Omental fat pad (tissue), 4 donors: Measurements from ENCODE around the gene SH3BGRL. TPM values are rescaled to one million over a fixed set of nuclear protein-coding genes. Genes with fewer than 3 reads are reported as not detected.
A peak's percentile ranks its signal among the peaks of the same experiment; 100 is the strongest.

ENCODE experiments used
- ATAC-seq: fragments of 150-250 bp; one replicate; pipeline ENCODE4 v1.9.1; 2016; ENCODE audit warnings: mild to moderate bottlenecking, moderate library complexity; ENCODE audit not compliant: low FRiP score
- DNase-seq: peaks from one replicate; pipeline ENCODE4 v3.0.0-alpha.2; 2019; ENCODE audit warnings: low spot score
- total RNA-seq, 4 donors: library from RNA; depleted of rRNA; stranded (reverse); fragments of >200 nt; gene quantifications; one replicate each; pipeline ENCODE4 v1.1.0, GENCODE V29; 2016
- TF ChIP-seq, protein P1 (sequence below), 3 donors: fragments of 450-650 bp; IDR thresholded peaks; one replicate each; pipeline ENCODE4 v1.5.1; 2016 to 2017; ENCODE audit warnings: antibody characterized with exemption in 3 of 3, mild to moderate bottlenecking in 3 of 3, moderate library complexity in 2 of 3

Gene SH3BGRL
- 100 to 1,000 TPM; 103 to 143 (median 122) TPM for total RNA-seq

DNA sequence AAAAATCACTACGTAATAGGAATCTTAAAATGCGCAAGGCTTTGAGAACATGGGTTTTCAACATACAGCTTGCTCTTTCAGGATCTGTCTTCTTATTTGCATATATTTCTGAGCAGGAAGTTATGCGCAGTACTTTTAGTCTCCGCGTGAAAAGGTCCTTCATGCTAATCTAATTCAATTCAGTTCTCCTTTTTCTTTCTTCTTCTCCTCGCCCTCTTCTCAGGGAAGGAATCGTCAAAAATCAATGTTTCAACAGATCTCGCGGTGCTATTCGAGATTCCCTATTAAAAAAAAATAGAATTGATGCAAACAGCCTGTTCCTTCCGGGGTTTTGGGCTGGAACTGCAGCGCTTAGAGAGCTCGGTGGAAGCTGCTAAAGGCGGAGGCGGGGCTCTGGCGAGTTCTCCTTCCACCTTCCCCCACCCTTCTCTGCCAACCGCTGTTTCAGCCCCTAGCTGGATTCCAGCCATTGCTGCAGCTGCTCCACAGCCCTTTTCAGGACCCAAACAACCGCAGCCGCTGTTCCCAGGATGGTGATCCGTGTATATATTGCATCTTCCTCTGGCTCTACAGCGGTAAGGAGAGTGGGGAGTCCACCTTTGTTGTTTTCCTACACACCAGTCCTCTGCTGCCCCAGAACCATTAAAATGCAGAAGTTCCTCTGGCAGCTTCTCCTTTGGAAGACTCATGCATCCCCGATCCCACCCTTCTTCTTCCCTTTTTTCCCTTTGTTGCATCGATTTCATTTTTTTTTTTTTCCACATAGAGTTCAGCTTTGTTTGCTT lies at the start of gene SH3BGRL, which contains the start of gene HMGN5:
Gene SH3BGRL (plus strand): TSS at position 432 of the 785 bp plus-strand sequence. CDS start 99 bp downstream, at position 531.
Gene HMGN5 (minus strand): TSS at position 243 of the 785 bp plus-strand sequence. CDS start 80,364 bp downstream, outside the sequence.
- TF ChIP-seq, protein P1, sequence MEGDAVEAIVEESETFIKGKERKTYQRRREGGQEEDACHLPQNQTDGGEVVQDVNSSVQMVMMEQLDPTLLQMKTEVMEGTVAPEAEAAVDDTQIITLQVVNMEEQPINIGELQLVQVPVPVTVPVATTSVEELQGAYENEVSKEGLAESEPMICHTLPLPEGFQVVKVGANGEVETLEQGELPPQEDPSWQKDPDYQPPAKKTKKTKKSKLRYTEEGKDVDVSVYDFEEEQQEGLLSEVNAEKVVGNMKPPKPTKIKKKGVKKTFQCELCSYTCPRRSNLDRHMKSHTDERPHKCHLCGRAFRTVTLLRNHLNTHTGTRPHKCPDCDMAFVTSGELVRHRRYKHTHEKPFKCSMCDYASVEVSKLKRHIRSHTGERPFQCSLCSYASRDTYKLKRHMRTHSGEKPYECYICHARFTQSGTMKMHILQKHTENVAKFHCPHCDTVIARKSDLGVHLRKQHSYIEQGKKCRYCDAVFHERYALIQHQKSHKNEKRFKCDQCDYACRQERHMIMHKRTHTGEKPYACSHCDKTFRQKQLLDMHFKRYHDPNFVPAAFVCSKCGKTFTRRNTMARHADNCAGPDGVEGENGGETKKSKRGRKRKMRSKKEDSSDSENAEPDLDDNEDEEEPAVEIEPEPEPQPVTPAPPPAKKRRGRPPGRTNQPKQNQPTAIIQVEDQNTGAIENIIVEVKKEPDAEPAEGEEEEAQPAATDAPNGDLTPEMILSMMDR (IDR thresholded peaks at IDR 0.05): no peak
- DNase-seq (no peak), ATAC-seq (peak; percentile 96)

DNA sequence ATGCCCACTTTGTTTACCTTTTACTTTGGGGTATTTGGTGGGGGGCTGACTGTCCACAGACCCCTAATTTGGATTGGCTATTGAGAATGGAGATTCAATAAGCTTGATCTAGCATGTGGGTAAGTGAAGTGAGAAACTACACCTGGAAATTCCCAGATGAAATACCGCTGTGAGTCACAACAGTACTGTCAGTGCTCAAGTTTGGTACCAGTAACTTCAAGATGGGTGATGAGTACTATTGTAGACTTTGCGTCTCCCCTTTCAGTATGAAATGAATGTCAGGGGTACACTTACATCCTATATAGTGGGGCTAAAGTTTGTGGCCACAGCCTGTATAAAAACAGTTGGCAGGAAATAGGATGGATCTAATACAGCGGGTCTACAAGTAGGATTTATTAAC lies 33.5 kb upstream of the SH3BGRL start:
- TF ChIP-seq, protein P1 (IDR thresholded peaks at IDR 0.05): no peak
- ATAC-seq: no peak
- DNase-seq: no peak

DNA sequence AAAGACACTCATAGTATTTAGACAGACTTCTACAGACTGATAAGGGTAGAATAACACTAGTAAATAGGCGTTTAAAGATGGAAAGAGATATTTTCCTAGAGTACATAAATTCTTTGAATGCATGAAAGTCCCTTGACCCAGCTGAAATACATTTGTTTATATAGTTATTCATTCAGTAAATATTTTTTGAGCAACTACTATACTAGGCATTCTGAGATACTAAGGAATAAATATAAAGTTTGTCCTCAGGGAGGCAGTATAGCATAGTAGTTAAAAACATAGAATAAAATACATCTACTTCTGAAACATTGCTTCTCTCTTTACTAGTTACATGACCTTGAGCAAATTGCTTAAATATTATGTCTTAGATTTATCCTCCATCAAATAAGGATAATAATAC lies 27.6 kb upstream of the SH3BGRL start:
- DNase-seq: no peak
- no peak for ATAC-seq
- TF ChIP-seq, protein P1 (IDR thresholded peaks at IDR 0.05): no peak

DNA sequence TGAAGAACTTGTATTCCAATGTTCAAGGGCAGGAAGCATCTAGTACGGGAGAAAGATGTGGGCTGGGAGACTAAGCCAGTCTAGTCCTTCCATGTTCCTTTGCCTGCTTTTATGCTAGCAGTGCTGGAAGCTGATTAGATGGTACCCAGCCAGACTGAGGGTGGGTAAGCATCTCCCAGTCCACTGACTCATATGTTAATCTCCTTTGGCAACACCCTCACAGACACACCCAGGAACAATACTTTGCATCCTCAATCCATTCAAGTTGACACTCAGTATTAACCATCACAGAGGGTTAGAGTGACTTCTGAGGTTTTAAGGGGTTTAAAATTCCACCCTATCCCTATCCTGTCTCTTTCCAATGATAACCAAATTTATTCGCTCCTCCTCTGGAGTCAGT lies 6.6 kb upstream of the SH3BGRL start:
- DNase-seq (no peak), ATAC-seq (no peak)
- TF ChIP-seq, protein P1 (IDR thresholded peaks at IDR 0.05): no peak

DNA sequence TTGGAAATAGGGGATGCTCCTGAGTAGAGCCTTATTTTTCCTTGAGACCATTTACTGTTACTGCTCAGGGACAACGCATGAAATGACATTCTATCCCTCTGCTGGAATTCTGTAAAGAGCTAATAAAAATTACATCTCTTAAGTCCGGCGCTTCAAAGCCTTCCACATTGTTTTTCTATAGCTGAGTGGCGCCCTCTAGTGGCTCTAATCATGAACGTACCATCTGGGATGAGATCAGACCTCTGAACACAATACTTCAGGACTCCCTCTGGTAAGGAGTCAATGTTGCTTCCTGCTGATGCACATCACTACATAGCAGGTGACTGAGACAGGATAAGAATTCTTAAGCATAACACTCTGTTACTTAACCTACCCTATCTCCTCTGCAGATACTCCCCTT lies 6.2 kb upstream of the SH3BGRL start:
- DNase-seq (peak; percentile 38), ATAC-seq (no peak)
- TF ChIP-seq, protein P1 (IDR thresholded peaks at IDR 0.05): peak in 1 of 3 donors; percentile 19

DNA sequence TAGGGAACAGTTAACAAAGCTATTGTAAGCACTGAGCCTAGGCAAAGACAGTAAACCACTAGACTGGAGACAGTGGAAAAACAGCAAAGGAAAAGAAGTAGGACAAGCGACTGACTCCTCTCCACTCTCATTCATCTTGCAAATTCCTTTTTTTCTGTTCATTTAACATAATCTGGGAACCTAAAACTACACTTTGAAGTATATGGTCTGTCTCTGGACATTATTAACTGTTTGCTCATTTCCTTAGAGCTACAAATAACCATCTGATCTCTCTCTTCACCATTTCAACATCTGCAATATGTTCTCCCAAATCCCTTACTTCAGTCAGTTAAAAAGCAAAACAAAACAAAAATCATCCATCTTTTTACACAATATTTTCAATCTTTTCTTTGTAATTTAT lies 831 bp upstream of the SH3BGRL start:
- DNase-seq (no peak), ATAC-seq (no peak)
- TF ChIP-seq, protein P1 (IDR thresholded peaks at IDR 0.05): no peak

DNA sequence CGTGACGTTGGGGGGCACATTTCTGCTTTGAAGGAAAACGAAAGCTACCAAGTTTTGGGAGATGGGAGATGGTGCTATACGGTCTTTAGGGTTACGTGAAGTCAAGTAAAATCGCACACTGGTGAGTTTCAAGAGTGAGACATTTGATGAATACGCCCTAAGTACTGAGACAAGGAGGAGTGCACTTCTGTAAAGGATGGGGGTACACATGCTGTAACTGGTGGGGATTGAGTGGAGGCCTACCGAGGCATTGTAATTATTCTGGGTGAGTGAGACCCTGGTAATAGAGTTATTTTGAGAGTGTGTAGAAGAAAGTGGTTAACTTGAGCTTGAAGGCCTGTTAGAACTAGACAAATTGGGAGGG lies 536 bp downstream of the SH3BGRL start:
- ATAC-seq: peak; percentile 23
- DNase-seq: no peak
- TF ChIP-seq, protein P1 (IDR thresholded peaks at IDR 0.05): no peak
